HepG2 (cell line): ENCODE data around the gene PSMD12. TPM values are rescaled to one million over a fixed set of nuclear protein-coding genes. Genes with fewer than 3 reads are reported as not detected.
A peak's percentile ranks its signal among the peaks of the same experiment; 100 is the strongest.

Experiments used
- BCL6 ChIP-seq: IDR thresholded peaks from 2 replicates; pipeline ENCODE4 v1.6.1; 2016; ENCODE audit warnings: missing genetic modification reagents, missing compliant biosample characterization
- CEBPZ ChIP-seq: IDR thresholded peaks from 2 replicates; pipeline ENCODE4 v1.6.1; 2012; ENCODE audit warnings: low read length, improper control_type of control experiment
- DRAP1 ChIP-seq: IDR thresholded peaks from 2 replicates; pipeline ENCODE4 v1.6.1; 2016; ENCODE audit warnings: missing genetic modification reagents, missing compliant biosample characterization
- FOXJ3 ChIP-seq: sonication (generic); formaldehyde crosslinking; IDR thresholded peaks from 2 replicates; pipeline ENCODE4 v1.4.0; 2020; ENCODE audit warnings: missing genetic modification reagents, mild to moderate bottlenecking, borderline replicate concordance
- FOXP4 ChIP-seq: sonication (generic); formaldehyde crosslinking; IDR thresholded peaks from 2 replicates; pipeline ENCODE4 v1.4.0; 2020; ENCODE audit warnings: missing genetic modification reagents
- HDAC2 ChIP-seq: sonication (generic); formaldehyde crosslinking; IDR thresholded peaks from 2 replicates; pipeline ENCODE4 v1.4.0; 2020; ENCODE audit warnings: missing genetic modification reagents
- KDM3A ChIP-seq: IDR thresholded peaks from 2 replicates; pipeline ENCODE4 v1.6.1; 2018; ENCODE audit warnings: low read depth, missing compliant biosample characterization
- MAX ChIP-seq: IDR thresholded peaks from 2 replicates; pipeline ENCODE4 v1.6.1; 2012; ENCODE audit warnings: inconsistent platforms
- NFYC ChIP-seq: IDR thresholded peaks from 2 replicates; pipeline ENCODE4 v1.6.1; 2016; ENCODE audit warnings: missing genetic modification reagents, missing compliant biosample characterization
- POLR2A ChIP-seq, 2 experiments: IDR thresholded peaks; 2 replicates each; pipeline ENCODE4 v1.6.1; 2011; ENCODE audit warnings: low read depth in 2 of 2, low read length in 2 of 2, mild to moderate bottlenecking in 1 of 2, moderate library complexity in 1 of 2; ENCODE audit not compliant: insufficient read depth in 1 of 2
- PTBP1 ChIP-seq: fragments of 200-400 bp; formaldehyde crosslinking; IDR thresholded peaks from 2 replicates; pipeline ENCODE4 v1.6.1; 2018; ENCODE audit warnings: low read length, low read depth; ENCODE audit not compliant: poor library complexity, severe bottlenecking
- THAP9 ChIP-seq: sonication (generic); formaldehyde crosslinking; IDR thresholded peaks from 2 replicates; pipeline ENCODE4; 2020; ENCODE audit warnings: missing genetic modification reagents, mild to moderate bottlenecking, borderline replicate concordance
- TMF1 ChIP-seq: sonication (generic); formaldehyde crosslinking; IDR thresholded peaks from 2 replicates; pipeline ENCODE4 v1.8.1; 2022; ENCODE audit warnings: low read depth, missing genetic modification reagents
- ZFAT ChIP-seq: sonication (generic); formaldehyde crosslinking; conservative IDR thresholded peaks from 2 replicates; pipeline ENCODE4 v1.8.1; 2023; ENCODE audit warnings: missing genetic modification reagents, inconsistent platforms
- ZMYM3 ChIP-seq: sonication (generic); formaldehyde crosslinking; IDR thresholded peaks from 2 replicates; pipeline ENCODE4 v1.5.1; 2020; ENCODE audit warnings: mild to moderate bottlenecking, missing genetic modification reagents
- ZNF33A ChIP-seq: sonication (generic); formaldehyde crosslinking; IDR thresholded peaks from 2 replicates; pipeline ENCODE4 v1.5.1; 2020; ENCODE audit warnings: missing genetic modification reagents, mild to moderate bottlenecking, moderate library complexity, borderline replicate concordance
- ZNF432 ChIP-seq: sonication (generic); formaldehyde crosslinking; IDR thresholded peaks from 2 replicates; pipeline ENCODE4 v1.5.0; 2020; ENCODE audit warnings: missing genetic modification reagents, mild to moderate bottlenecking, borderline replicate concordance
- ZNF451 ChIP-seq: sonication (generic); formaldehyde crosslinking; IDR thresholded peaks from 2 replicates; pipeline ENCODE4 v1.5.0; 2020; ENCODE audit warnings: mild to moderate bottlenecking, missing genetic modification reagents
- ZNF605 ChIP-seq: sonication (generic); formaldehyde crosslinking; IDR thresholded peaks from 2 replicates; pipeline ENCODE4 v1.8.0; 2022; ENCODE audit warnings: mild to moderate bottlenecking, missing genetic modification reagents
- ZNF850 ChIP-seq: sonication (generic); formaldehyde crosslinking; conservative IDR thresholded peaks from 2 replicates; pipeline ENCODE4 v1.9.0; 2021; ENCODE audit warnings: mild to moderate bottlenecking, missing genetic modification reagents
- polyA plus RNA-seq, 8 experiments: library from polyadenylated mRNA; depleted of rRNA in 3 of 8; stranded (reverse) in 7 of 8; unstranded in 1 of 8; fragments of >200 nt; fragmentation: Illumina TruSeq in 4 of 8; extraction: Trizol in 4 of 8; gene quantifications; 2 replicates each; pipeline versions ENCODE4 v1.2.1 to v1.2.3, GENCODE V29; 2011 to 2016; ENCODE audit warnings: low read depth in 4 of 8, missing spikeins in 1 of 8, mixed read lengths in 1 of 8; ENCODE audit not compliant: insufficient read depth in 1 of 8
- total RNA-seq, 5 experiments: library from RNA; depleted of rRNA; stranded (reverse); fragments of >200 nt; fragmentation: Illumina TruSeq; extraction: Trizol; gene quantifications; 2 replicates each; pipeline ENCODE4 v1.2.3, GENCODE V29; 2016; ENCODE audit warnings: low read depth in 1 of 5

Gene PSMD12
- total and polyA plus RNA-seq, 2 of the 13 experiments (the other 11 are each of a cell fraction or from before 2014, with no cell fraction given): 27.4 to 71.7 TPM

- TF ChIP-seq POLR2A (IDR thresholded peaks at IDR 0.05; ENCODE audit: insufficient read depth in 1 of 2, low read depth in 2 of 2, low read length in 2 of 2) (no peak), HDAC2 (CRISPR knock-in tag) (no peak), CEBPZ (no peak), ZNF432 (CRISPR knock-in tag) (no peak), FOXJ3 (CRISPR knock-in tag) (no peak), BCL6 (CRISPR knock-in tag) (0 out of 2 replicates have a peak, but pooled peaks have one; percentile 35), TMF1 (CRISPR knock-in tag) (no peak), PTBP1 (no peak), ZFAT (CRISPR knock-in tag) (no peak), FOXP4 (CRISPR knock-in tag) (no peak), DRAP1 (CRISPR knock-in tag) (no peak), ZNF605 (CRISPR knock-in tag) (0 out of 2 replicates have a peak, but pooled peaks have one; percentile 23), ZNF33A (CRISPR knock-in tag) (no peak), THAP9 (no peak; the same call in 1 of the 2 replicates), ZMYM3 (CRISPR knock-in tag) (peak; percentile 58; the same call in 1 of the 2 replicates), KDM3A (CRISPR knock-in tag) (0 out of 2 replicates have a peak, but pooled peaks have one; percentile 50), ZNF850 (CRISPR knock-in tag) (no peak), ZNF451 (no peak), NFYC (CRISPR knock-in tag) (no peak), MAX (no peak; the same call in 1 of the 2 replicates)
Measured at GRCh38 chr17:67293251-67294203, 72.8 kb downstream of the PSMD12 start (continued).
